SK-N-SH (cell line): ENCODE results near the gene CCHCR1. TPM values are rescaled to one million over a fixed set of nuclear protein-coding genes. Genes with fewer than 3 reads are reported as not detected.
"Not testable (repeated sequence)": the region's sequence is repeated elsewhere in the genome, so short reads cannot be mapped to it uniquely, and the experiment has no call there.

Experiments used
- CTCF ChIA-PET: fragments of 300-600, 350-600 bp; formaldehyde crosslinking; extraction: SDS; loops from one replicate; lab custom pipeline; 2021; lab: Yijun Ruan, JAX
- POLR2A ChIA-PET: fragments of 350-600 bp; sonication (Branson Sonifier 250); formaldehyde crosslinking; extraction: SDS; loops from one replicate; lab custom pipeline; 2020; ENCODE audit warnings: antibody characterized with exemption, inconsistent platforms; lab: Yijun Ruan, JAX
- DNase-seq: peaks from one replicate; pipeline ENCODE4 v3.0.0; 2012
- H2AFZ ChIP-seq: fragments of 200-600 bp; sonication (generic); 2 replicates; pipeline ENCODE4 v1.8.1; 2016; ENCODE audit warnings: antibody characterized with exemption, mild to moderate bottlenecking, low read depth
- H3F3A ChIP-seq: fragments of 200-600 bp; sonication (generic); replicated peaks from 2 replicates; pipeline ENCODE3; 2016; ENCODE audit warnings: antibody characterized with exemption, mild to moderate bottlenecking; ENCODE audit not compliant: insufficient read depth
- H3K27ac ChIP-seq, 2 experiments: fragments of 200-500 bp in 1 of 2; fragments of 200-600 bp in 1 of 2; sonication (Bioruptor generic) in 1 of 2; sonication (generic), shearing (Covaris generic) in 1 of 2; 2 replicates each; pipeline versions ENCODE4 v1.5.1 to v1.6.1; 2014 to 2016; ENCODE audit warnings: low read depth in 2 of 2, inconsistent platforms in 1 of 2, low read length in 1 of 2, mild to moderate bottlenecking in 1 of 2, mixed read lengths in 1 of 2
- H3K27me3 ChIP-seq: fragments of 200-600 bp; sonication (generic), shearing (Covaris generic); 2 replicates; pipeline ENCODE4 v1.6.1; 2016; ENCODE audit warnings: mixed run types; ENCODE audit not compliant: insufficient read depth
- H3K36me3 ChIP-seq, 2 experiments: fragments of 200-500 bp in 1 of 2; fragments of 200-600 bp in 1 of 2; sonication (Bioruptor generic) in 1 of 2; sonication (generic) in 1 of 2; replicated peaks in 1 of 2; 2 replicates each; pipeline versions ENCODE3 to v1.5.1; 2014 to 2016; ENCODE audit warnings: low read length in 1 of 2, mild to moderate bottlenecking in 1 of 2; ENCODE audit not compliant: insufficient read depth in 2 of 2, control insufficient read depth in 1 of 2
- H3K4me1 ChIP-seq, 2 experiments: fragments of 200-500 bp in 1 of 2; fragments of 200-600 bp in 1 of 2; sonication (Bioruptor generic) in 1 of 2; sonication (generic), shearing (Covaris generic) in 1 of 2; 2 replicates each; pipeline versions ENCODE4 v1.5.1 to v1.6.1; 2014 to 2016; ENCODE audit warnings: low read depth in 1 of 2, low read length in 1 of 2, mixed run types in 1 of 2; ENCODE audit not compliant: insufficient read depth in 2 of 2, control insufficient read depth in 1 of 2
- H3K4me2 ChIP-seq: fragments of 200-600 bp; sonication (generic), shearing (Covaris generic); 2 replicates; pipeline ENCODE4 v1.6.1; 2017; ENCODE audit warnings: mixed run types
- H3K4me3 ChIP-seq, 2 experiments: fragments of 200-500 bp in 1 of 2; fragments of 200-600 bp in 1 of 2; sonication (Bioruptor generic) in 1 of 2; sonication (generic), shearing (Covaris generic) in 1 of 2; 2 replicates each; pipeline versions ENCODE4 v1.5.1 to v1.8.1; 2014 to 2016; ENCODE audit warnings: low read depth in 2 of 2, inconsistent platforms in 1 of 2, low read length in 1 of 2, mild to moderate bottlenecking in 1 of 2, mixed read lengths in 1 of 2, moderate library complexity in 1 of 2
- H3K79me2 ChIP-seq: fragments of 200-600 bp; sonication (generic); 2 replicates; pipeline ENCODE4 v1.8.1; 2017; ENCODE audit warnings: mild to moderate bottlenecking; ENCODE audit not compliant: insufficient read depth
- H3K9ac ChIP-seq: fragments of 200-600 bp; sonication (generic); 2 replicates; pipeline ENCODE4 v1.6.1; 2017; ENCODE audit warnings: mixed run types
- H3K9me2 ChIP-seq: fragments of 200-600 bp; sonication (generic); 2 replicates; pipeline ENCODE4 v1.6.1; 2017; ENCODE audit warnings: mixed run types
- H3K9me3 ChIP-seq: fragments of 200-600 bp; sonication (generic); 2 replicates; pipeline ENCODE4 v1.6.1; 2017; ENCODE audit warnings: mixed run types, mild to moderate bottlenecking, moderate library complexity
- H4K20me1 ChIP-seq: fragments of 200-600 bp; sonication (generic); 2 replicates; pipeline ENCODE4 v1.6.1; 2017; ENCODE audit warnings: mild to moderate bottlenecking, mixed run types; ENCODE audit not compliant: insufficient read depth
- CHD2 ChIP-seq: fragments of 150-350 bp; IDR thresholded peaks from 2 replicates; pipeline ENCODE4 v1.6.1; 2018; ENCODE audit warnings: low read length; ENCODE audit not compliant: partially characterized antibody
- ELF1 ChIP-seq: IDR thresholded peaks from 2 replicates; pipeline ENCODE4 v1.4.0; 2012
- GABPA ChIP-seq: IDR thresholded peaks from 2 replicates; pipeline ENCODE4 v1.4.0; 2012; ENCODE audit warnings: low read depth, mild to moderate bottlenecking
- IRF3 ChIP-seq: fragments of 150-350 bp; IDR thresholded peaks from 2 replicates; pipeline ENCODE4 v1.6.1; 2016; ENCODE audit warnings: mild to moderate bottlenecking, low read depth, low read length
- MXI1 ChIP-seq: IDR thresholded peaks from 2 replicates; pipeline ENCODE4 v1.6.1; 2012; ENCODE audit warnings: mild to moderate bottlenecking, low read depth, low read length, improper control_type of control experiment
- PBX3 ChIP-seq: IDR thresholded peaks from 2 replicates; pipeline ENCODE4; 2012
- POLR2AphosphoS5 ChIP-seq: IDR thresholded peaks from 2 replicates; pipeline ENCODE4 v1.6.1; 2012; ENCODE audit warnings: low read depth, low read length
- RAD21 ChIP-seq: IDR thresholded peaks from 2 replicates; pipeline ENCODE4 v1.6.1; 2012; ENCODE audit warnings: mild to moderate bottlenecking, low read length
- RXRA ChIP-seq: IDR thresholded peaks from 2 replicates; pipeline ENCODE4 v1.4.0; 2012; ENCODE audit warnings: low read depth, mild to moderate bottlenecking, borderline replicate concordance
- SMC3 ChIP-seq: IDR thresholded peaks from 2 replicates; pipeline ENCODE4 v1.6.1; 2012; ENCODE audit warnings: low read depth, low read length, improper control_type of control experiment
- TAF1 ChIP-seq: IDR thresholded peaks from 2 replicates; pipeline ENCODE4 v1.6.1; 2012; ENCODE audit warnings: low read depth, mild to moderate bottlenecking, low read length, moderate library complexity, borderline replicate concordance
- TCF12 ChIP-seq: IDR thresholded peaks from 2 replicates; pipeline ENCODE4 v1.4.0; 2012
- TEAD4 ChIP-seq: IDR thresholded peaks from 2 replicates; pipeline ENCODE4 v1.4.0; 2012; ENCODE audit warnings: mild to moderate bottlenecking, borderline replicate concordance; ENCODE audit not compliant: insufficient read depth
- USF2 ChIP-seq: fragments of 150-350 bp; IDR thresholded peaks from 2 replicates; pipeline ENCODE4 v1.6.1; 2017; ENCODE audit warnings: antibody characterized with exemption, low read length, low read depth, borderline replicate concordance
- WGBS: methylation state at CpG from one replicate; pipeline ENCODE4 v1.1.6; 2017; ENCODE audit warnings: low lambda C conversion rate; 5-methylcytosine and 5-hydroxymethylcytosine counted together
- polyA plus RNA-seq, 3 experiments: library from polyadenylated mRNA; depleted of rRNA; stranded (reverse); fragments of >200 nt; gene quantifications; 2 replicates each; pipeline ENCODE4 v1.2.3, GENCODE V29; 2012

Gene CCHCR1
- polyA plus RNA-seq, 1 of the 3 experiments (the other 2 are of a cell fraction), result 18.7 TPM

- no peak for DNase-seq
- Histone ChIP-seq H2AFZ (no peak overlapping the region), H3K27me3 (no peaks in the 10 kb centered on the region), H3K4me1 (no peaks in the 10 kb centered on the region), H3F3A (no peaks in the 10 kb centered on the region), H3K9me2 (no peaks in the 10 kb centered on the region), H3K9me3 (no peaks in the 10 kb centered on the region), H3K79me2 (no peaks in the 10 kb centered on the region), H3K9ac (no peak overlapping the region), H3K4me2 (no peak overlapping the region), H3K27ac (no peak overlapping the region), H3K36me3 (no peaks in the 10 kb centered on the region), H4K20me1 (no peaks in the 10 kb centered on the region), H3K4me3 (no peak overlapping the region)
- TF ChIP-seq TAF1 (no peak), TEAD4 (no peak), PBX3 (no peak), POLR2AphosphoS5 (no peak), MXI1 (no peak), RAD21 (no peak), SMC3 (no peak), ELF1 (no peak), CHD2 (no peak), GABPA (no peak), RXRA (no peak), IRF3 (no peak), USF2 (no peak), TCF12 (no peak)
- CTCF ChIA-PET, result interaction anchor here (2.6 to 5.2 kb wide), 2 partner anchors 53 to 176 kb away, joined by 7 to 89 read pairs; partner anchors contain the start of gene PSORS1C2
- whole genome bisulfite sequencing, result 82% methylated on average over 4 of the region's 4 CpGs
- POLR2A ChIA-PET, result no interaction called here
Measured at GRCh38 chr6:31190488-31190887, 32.9 kb upstream of the CCHCR1 start.

GRCh38 chr6:31189223-31189622 lies 31.6 kb upstream of the CCHCR1 start:
- H3K79me2 ChIP-seq, H3K9ac ChIP-seq, H3K9me2 ChIP-seq, H3K4me2 ChIP-seq, H3K9me3 ChIP-seq, H3K4me3 ChIP-seq, DNase-seq, POLR2A ChIA-PET, H4K20me1 ChIP-seq, H3K4me1 ChIP-seq, H2AFZ ChIP-seq, H3K27ac ChIP-seq, H3K36me3 ChIP-seq, H3F3A ChIP-seq, H3K27me3 ChIP-seq: not testable (repeated sequence)
- 83% methylated on average over 3 of the region's 3 CpGs for WGBS
- CTCF ChIA-PET, result interaction anchor here (2.6 kb wide), 1 partner anchor 177 kb away, joined by 7 read pairs; no protein-coding TSS in a partner anchor
